ENCODE data around the gene CCDC107.
A peak's percentile ranks its signal among the peaks of the same experiment; 100 is the strongest.
"Not testable (repeated sequence)": the region's sequence is repeated elsewhere in the genome, so short reads cannot be mapped to it uniquely, and the experiment has no call there.

Gene CCDC107

DNA sequence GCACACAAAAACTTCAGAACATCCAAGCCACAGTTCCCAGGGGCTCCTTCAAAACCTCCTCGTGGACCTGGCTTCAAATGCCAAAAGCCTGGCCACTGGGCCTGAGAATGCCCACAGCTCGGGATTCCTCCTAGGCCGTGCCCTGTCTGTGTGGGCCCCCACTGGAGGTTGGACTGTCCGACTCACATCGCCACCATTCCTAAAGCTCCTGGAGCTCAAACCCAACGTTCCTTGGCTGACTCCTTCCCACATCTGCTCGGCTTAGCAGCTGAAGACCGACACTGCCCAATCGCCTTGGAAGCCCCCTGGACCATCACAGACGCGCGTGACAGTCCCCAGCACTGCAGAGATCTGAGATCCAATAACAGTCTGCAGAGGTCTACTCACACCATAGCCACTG is 15.0 kb upstream of the CCDC107 start:
- DNase-seq (ENCODE audit: insufficient read length, low spot score) = no peak
- no peak for FAIRE-seq
- TF ChIP-seq, protein P1, sequence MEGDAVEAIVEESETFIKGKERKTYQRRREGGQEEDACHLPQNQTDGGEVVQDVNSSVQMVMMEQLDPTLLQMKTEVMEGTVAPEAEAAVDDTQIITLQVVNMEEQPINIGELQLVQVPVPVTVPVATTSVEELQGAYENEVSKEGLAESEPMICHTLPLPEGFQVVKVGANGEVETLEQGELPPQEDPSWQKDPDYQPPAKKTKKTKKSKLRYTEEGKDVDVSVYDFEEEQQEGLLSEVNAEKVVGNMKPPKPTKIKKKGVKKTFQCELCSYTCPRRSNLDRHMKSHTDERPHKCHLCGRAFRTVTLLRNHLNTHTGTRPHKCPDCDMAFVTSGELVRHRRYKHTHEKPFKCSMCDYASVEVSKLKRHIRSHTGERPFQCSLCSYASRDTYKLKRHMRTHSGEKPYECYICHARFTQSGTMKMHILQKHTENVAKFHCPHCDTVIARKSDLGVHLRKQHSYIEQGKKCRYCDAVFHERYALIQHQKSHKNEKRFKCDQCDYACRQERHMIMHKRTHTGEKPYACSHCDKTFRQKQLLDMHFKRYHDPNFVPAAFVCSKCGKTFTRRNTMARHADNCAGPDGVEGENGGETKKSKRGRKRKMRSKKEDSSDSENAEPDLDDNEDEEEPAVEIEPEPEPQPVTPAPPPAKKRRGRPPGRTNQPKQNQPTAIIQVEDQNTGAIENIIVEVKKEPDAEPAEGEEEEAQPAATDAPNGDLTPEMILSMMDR (IDR thresholded peaks at IDR 0.05; ENCODE audit: insufficient read depth, missing control alignments) = no peak

DNA sequence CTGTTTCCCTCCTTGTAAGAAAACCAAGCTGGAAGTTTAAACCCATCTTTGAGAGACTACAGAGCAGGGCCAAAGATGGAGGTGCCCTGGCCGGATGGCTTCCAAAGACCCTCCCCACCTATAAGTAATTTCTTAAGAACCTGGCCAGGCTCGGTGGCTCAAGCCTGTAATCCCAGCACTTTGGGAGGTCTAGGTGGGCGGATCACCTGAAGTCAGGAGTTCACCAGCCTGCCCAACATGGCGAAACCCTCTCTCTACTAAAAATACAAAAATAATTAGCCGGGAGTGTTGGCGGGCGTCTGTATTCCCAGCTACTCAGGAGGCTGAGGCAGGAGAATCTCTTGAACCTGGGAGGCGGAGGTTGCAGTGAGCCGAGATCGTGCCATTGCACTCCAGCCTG is 12.4 kb upstream of the CCDC107 start:
- not testable (repeated sequence) for DNase-seq (ENCODE audit: insufficient read length, low spot score); FAIRE-seq

DNA sequence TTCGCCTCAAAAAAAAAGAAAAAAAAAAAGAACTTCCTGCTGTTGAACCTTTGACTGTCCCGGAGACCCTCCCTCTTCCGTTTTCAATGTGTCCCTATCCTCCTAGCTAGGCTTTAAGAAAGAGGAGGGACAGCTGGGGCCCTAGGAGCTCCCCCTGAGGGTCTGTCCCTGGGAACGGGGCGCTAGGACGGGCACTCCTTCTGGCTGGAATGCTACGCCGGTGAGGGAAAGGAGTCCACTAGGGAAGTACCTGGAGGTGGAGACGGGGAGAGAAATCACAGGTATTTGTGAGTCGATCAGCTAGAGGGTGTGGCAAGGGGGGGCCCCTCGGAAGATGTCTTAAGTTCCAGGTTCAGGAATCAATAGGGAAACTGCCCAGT is 11.9 kb upstream of the CCDC107 start:
- TF ChIP-seq, protein P1 (IDR thresholded peaks at IDR 0.05; ENCODE audit: insufficient read depth, missing control alignments) = no peak
- no peak for DNase-seq (ENCODE audit: insufficient read length, low spot score)
- FAIRE-seq = no peak

DNA sequence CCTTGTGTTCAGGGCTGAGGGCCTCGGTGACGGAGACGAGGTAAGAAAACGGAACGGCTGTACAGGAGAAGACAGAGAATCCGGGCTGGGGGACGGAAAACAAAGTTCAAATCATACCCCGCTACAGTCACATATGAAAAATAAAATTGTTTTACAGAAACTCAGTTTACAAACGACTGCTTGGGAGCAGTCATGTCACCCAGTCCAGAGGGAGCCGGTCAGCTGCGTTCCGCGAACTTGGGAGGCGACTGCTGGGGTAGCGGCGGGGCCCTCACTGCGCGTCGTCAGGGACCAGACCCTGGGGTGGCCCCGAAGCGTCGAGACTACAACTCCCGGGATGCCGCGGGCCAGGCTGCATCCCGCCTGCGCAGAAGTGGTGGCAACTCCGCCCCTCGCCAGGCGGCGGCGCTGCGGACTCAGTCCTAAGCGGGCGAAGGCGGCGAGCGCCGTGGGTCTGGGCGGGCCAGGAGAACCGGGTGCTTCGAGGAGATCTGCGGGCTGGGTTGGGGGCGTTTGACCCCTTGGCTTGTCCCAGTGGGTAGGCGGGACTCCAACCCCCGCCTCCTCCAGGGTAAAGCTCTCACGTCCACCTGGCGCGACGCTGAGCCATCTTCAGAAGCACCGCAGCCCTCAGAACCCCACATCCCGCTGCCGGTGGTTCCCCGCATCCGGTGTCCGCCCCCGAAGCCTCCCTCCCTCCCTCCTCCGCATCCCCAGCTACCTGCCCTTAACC is 11.4 kb upstream of the CCDC107 start:
- DNase-seq (ENCODE audit: insufficient read length, low spot score) (peak; percentile 94), FAIRE-seq (no peak)
- TF ChIP-seq, protein P1 (IDR thresholded peaks at IDR 0.05; ENCODE audit: insufficient read depth, missing control alignments) = peak; percentile 87

DNA sequence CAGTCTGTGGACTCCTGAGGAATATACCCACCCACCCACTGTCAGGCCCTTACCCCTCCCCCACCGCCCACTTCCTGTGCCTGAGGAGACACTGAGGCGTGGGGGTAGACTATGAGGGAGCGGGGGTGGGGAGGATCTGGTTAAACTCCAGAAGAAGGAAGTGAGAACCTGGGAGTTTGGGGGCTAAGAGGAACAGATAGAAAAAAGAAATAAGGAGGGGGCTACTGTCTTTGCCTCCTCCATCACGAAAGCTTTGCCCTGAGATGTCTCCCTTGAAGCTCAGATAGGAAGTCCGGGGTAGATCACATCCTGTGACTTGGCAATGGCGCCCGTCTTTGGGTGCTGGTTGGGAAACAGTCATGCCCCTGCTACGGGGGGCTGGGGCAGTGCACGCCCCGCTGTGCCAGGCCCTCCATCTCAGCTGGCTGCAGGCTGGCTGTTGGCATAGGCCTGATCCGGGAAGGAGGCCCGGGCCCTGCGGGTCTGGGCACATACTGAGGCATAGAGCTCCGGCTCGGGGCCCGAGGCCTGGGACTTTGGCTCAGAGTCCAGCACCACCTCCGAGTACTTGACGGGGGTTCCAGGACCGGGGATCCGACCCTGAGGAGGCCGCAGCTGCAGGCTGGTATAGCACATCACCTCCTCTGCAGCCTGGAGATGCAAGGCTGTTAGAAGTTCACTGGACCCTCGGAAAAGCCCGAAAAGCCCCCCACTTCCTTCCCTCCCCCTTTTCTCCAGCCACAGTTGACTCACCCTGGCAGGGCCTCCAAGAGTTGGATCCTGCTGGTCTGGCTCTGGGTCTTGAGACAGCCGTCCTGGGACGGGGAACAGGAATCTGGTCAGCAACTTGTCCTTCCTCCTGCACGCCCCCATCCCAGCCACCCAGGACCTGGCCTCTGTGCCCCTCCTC is 8.4 kb upstream of the CCDC107 start:
- FAIRE-seq = no peak
- DNase-seq (ENCODE audit: insufficient read length, low spot score) = peak; percentile 5
- TF ChIP-seq, protein P1 (IDR thresholded peaks at IDR 0.05; ENCODE audit: insufficient read depth, missing control alignments) = no peak

DNA sequence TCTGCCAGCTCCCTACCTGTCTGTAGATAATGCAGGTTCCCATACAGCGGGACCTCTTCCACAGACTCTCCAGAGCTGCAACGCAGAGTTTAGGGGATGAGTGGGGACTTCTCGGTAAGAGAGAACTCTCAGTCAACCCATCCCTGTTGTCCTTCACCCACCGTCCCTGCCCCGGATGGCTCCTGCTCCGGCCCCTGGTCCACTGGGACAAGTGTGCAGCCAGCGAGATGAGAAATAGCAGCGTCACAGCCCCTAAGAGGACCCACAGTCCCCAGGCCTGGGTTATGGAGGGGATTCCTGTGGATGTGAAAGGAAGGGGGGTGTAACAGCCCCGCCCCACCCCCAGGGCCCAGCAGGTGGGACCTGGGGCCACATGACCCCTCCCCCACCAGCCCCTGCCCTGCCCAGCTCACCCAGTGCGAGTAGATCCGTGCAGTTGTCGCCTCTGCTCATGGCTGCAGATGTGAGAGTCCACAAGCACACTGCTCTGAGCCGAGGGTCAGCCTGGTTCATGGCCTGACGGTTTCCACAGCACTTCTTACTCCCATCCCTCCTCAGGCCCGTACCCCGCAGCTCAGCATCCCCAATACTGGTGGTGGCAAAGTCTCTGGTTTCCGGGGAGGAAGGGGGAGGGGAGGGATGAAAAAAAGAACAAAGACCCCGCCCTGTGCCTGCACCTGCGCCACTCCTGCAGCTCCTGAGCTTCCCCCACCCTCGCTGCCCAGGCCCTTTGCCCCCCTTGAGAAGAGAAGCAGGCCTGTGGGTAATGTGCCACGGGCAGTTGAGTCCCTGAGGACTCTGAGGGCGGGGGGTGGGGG is 7.5 kb upstream of the CCDC107 start, which contains the start of gene SIT1:
Gene SIT1 (minus strand): TSS at position 591 of the 818 bp plus-strand sequence. CDS start 78 bp downstream, at position 513.
- FAIRE-seq = no peak
- TF ChIP-seq, protein P1 (IDR thresholded peaks at IDR 0.05; ENCODE audit: insufficient read depth, missing control alignments) = no peak
- DNase-seq (ENCODE audit: insufficient read length, low spot score) = peak; percentile 12
